Stromal cell of bone marrow (primary cell): ENCODE measurements around the gene VPS11.
A peak's percentile ranks its signal among the peaks of the same experiment; 100 is the strongest.
"Not testable (repeated sequence)": the region's sequence is repeated elsewhere in the genome, so short reads cannot be mapped to it uniquely, and the experiment has no call there.

Experiments
- DNase-seq: peaks from one replicate; pipeline ENCODE4 v3.0.0-alpha.2; 2012; ENCODE audit warnings: low read depth

The VPS11 gene

GRCh38 chr11:119103161-119103664 lies 35.6 kb downstream of the VPS11 start:
- not testable (repeated sequence) for DNase-seq

GRCh38 chr11:119103793-119104192 lies 36.2 kb downstream of the VPS11 start:
- no peak for DNase-seq

- peak; percentile 84 for DNase-seq
Observed at GRCh38 chr11:119106564-119107537, 39.2 kb downstream of the VPS11 start, which contains the start of gene C2CD2L. Gene C2CD2L, plus strand, starts transcription at chr11:119107344. Its CDS starts 398 bp downstream, at chr11:119107742.

- no peak for DNase-seq
Observed at GRCh38 chr11:119107538-119108145, 40.0 kb downstream of the VPS11 start.

GRCh38 chr11:119108146-119108856 lies 40.7 kb downstream of the VPS11 start:
- DNase-seq = no peak

GRCh38 chr11:119108857-119109221 lies 41.2 kb downstream of the VPS11 start:
- no peak for DNase-seq

- DNase-seq = no peak
Observed at GRCh38 chr11:119109843-119110242, 42.2 kb downstream of the VPS11 start.

GRCh38 chr11:119110439-119110838 lies 42.8 kb downstream of the VPS11 start:
- DNase-seq = no peak

GRCh38 chr11:119111361-119111925 lies 43.8 kb downstream of the VPS11 start:
- DNase-seq = no peak

- DNase-seq = no peak
Observed at GRCh38 chr11:119112314-119113020, 44.8 kb downstream of the VPS11 start.

- no peak for DNase-seq
Observed at GRCh38 chr11:119113716-119114115, 46.1 kb downstream of the VPS11 start.

- DNase-seq = no peak
Observed at GRCh38 chr11:119114351-119114750, 46.7 kb downstream of the VPS11 start.

- no peak for DNase-seq
Observed at GRCh38 chr11:119115484-119116234, 48.0 kb downstream of the VPS11 start.

- no peak for DNase-seq
Observed at GRCh38 chr11:119116235-119116594, 48.6 kb downstream of the VPS11 start.

GRCh38 chr11:119116601-119117000 lies 49.0 kb downstream of the VPS11 start:
- DNase-seq = no peak

GRCh38 chr11:119117004-119117706 lies 49.5 kb downstream of the VPS11 start:
- no peak for DNase-seq

GRCh38 chr11:119118227-119118626 lies 50.6 kb downstream of the VPS11 start:
- DNase-seq = no peak

- DNase-seq = no peak
Observed at GRCh38 chr11:119118946-119119345, 51.3 kb downstream of the VPS11 start.

GRCh38 chr11:119120639-119121007 lies 53.0 kb downstream of the VPS11 start:
- DNase-seq = no peak
